Stimulated activated effector memory CD8-positive, alpha-beta T cell treated with anti-CD3 and anti-CD28 coated beads, Interleukin-12 subunit alpha, Interleukin-12 subunit beta, amount 100 ng/mL, for 72 hours (primary cell): ENCODE data around the gene ZNF383.
"Not testable (repeated sequence)": the region's sequence is repeated elsewhere in the genome, so short reads cannot be mapped to it uniquely, and the experiment has no call there.

Experiments used
- ATAC-seq: fragments of 150-1000 bp; cut with Tn5 transposase; 2 replicates; pipeline ENCODE4 v1.10.0; 2021
- DNase-seq, 2 donors: peaks; one replicate each; pipeline ENCODE4 v3.0.0; 2021 to 2022; ENCODE audit warnings: low spot score in 2 of 2
- H3K27ac Mint-ChIP-seq: one replicate; pipeline ENCODE4 v1.8.0; 2022; ENCODE audit warnings: mild to moderate bottlenecking, mixed read lengths
- H3K36me3 Mint-ChIP-seq: one replicate; pipeline ENCODE4 v1.8.0; 2022; ENCODE audit warnings: mild to moderate bottlenecking, mixed read lengths
- H3K4me1 Mint-ChIP-seq: one replicate; pipeline ENCODE4 v1.8.0; 2022; ENCODE audit warnings: mixed read lengths
- H3K4me3 Mint-ChIP-seq: one replicate; pipeline ENCODE4 v1.8.0; 2022; ENCODE audit warnings: mild to moderate bottlenecking, mixed read lengths
- H3K9me3 Mint-ChIP-seq: one replicate; pipeline ENCODE4 v1.8.0; 2022; ENCODE audit warnings: mixed read lengths

Gene ZNF383

DNA sequence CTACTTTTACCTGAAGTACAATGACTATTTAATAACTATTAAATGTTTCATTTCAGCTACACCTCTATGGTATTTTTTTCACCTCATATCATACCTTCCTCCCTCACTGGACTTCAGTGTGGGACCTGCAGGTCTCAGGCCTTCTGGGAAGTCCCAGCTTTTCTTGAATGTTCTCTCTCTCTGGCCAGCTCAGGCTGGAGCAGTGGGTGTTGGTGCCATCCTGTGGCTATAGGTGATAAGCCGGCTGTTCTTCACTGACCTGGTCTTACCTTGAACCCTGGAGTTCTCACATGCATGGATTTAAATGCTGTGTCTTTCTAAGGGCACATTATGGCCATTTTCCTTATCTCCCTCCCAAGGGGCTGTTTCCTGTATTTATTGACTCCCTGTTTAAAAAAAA is 45.0 kb downstream of the ZNF383 start:
- H3K9me3 Mint-ChIP-seq = peaks cover 11% of the 10 kb centered on the region
- not testable (repeated sequence) for H3K4me3 Mint-ChIP-seq, ATAC-seq, H3K4me1 Mint-ChIP-seq, DNase-seq, H3K36me3 Mint-ChIP-seq, H3K27ac Mint-ChIP-seq

GRCh38 chr19:37267005-37267404 is 49.0 kb downstream of the ZNF383 start:
- not testable (repeated sequence) for H3K27ac Mint-ChIP-seq

GRCh38 chr19:37267755-37268154 is 49.7 kb downstream of the ZNF383 start:
- not testable (repeated sequence) for H3K36me3 Mint-ChIP-seq, H3K4me1 Mint-ChIP-seq, DNase-seq, H3K4me3 Mint-ChIP-seq, ATAC-seq, H3K27ac Mint-ChIP-seq, H3K9me3 Mint-ChIP-seq

More at GRCh38 chr19:37267005-37267404, 49.0 kb downstream of the ZNF383 start:
- not testable (repeated sequence) for H3K36me3 Mint-ChIP-seq, H3K4me3 Mint-ChIP-seq, DNase-seq, ATAC-seq, H3K4me1 Mint-ChIP-seq, H3K9me3 Mint-ChIP-seq

DNA sequence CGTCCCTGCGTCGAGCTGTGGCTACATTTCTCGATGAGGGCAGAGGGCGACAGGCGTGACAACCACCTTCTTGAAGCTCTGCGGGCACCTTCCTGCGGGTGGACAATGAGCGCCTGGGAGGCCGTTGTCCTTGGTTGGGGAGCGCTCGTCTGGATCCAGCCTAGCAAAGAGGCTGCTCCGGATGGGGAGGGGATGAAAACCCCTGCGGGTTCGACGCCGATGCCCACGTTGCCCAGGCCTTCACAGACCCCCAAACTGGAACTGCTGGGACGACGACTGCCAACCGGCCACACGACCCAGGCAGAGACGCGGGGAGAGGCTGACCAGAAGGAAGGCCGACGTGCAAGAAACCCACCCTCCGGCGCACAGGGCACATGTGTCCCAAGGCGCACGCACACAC is 62.6 kb downstream of the ZNF383 start:
- not testable (repeated sequence) for H3K27ac Mint-ChIP-seq, ATAC-seq, H3K9me3 Mint-ChIP-seq, H3K4me3 Mint-ChIP-seq, H3K36me3 Mint-ChIP-seq, DNase-seq, H3K4me1 Mint-ChIP-seq

DNA sequence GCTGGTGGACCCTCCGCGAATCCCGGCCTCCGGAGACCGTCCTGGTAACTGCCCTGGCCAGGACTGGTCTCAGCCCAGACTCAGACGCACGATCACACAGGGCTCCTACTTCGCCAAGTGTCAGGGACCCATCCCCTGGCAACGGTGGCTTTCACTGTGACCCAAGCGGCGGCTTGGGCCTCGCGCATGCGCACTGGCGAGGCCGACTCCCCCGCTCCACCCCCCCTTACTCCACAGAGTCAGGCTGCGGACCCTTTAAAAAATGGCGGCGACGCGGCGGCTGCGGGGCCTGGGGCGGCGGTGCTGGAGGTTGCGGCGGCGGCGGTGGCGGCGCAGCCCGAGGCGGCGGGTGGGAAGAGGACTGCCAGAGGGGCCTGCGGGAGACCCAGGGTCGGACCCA is 66.0 kb downstream of the ZNF383 start:
- not testable (repeated sequence) for ATAC-seq, H3K36me3 Mint-ChIP-seq, H3K27ac Mint-ChIP-seq, H3K4me3 Mint-ChIP-seq, H3K4me1 Mint-ChIP-seq, H3K9me3 Mint-ChIP-seq
- DNase-seq = peak in 1 of 2 donors; percentile 2

- H3K4me3 Mint-ChIP-seq, ATAC-seq, H3K36me3 Mint-ChIP-seq, H3K4me1 Mint-ChIP-seq, DNase-seq, H3K27ac Mint-ChIP-seq, H3K9me3 Mint-ChIP-seq: not testable (repeated sequence)
Measured at GRCh38 chr19:37289229-37289628, 71.2 kb downstream of the ZNF383 start.

DNA sequence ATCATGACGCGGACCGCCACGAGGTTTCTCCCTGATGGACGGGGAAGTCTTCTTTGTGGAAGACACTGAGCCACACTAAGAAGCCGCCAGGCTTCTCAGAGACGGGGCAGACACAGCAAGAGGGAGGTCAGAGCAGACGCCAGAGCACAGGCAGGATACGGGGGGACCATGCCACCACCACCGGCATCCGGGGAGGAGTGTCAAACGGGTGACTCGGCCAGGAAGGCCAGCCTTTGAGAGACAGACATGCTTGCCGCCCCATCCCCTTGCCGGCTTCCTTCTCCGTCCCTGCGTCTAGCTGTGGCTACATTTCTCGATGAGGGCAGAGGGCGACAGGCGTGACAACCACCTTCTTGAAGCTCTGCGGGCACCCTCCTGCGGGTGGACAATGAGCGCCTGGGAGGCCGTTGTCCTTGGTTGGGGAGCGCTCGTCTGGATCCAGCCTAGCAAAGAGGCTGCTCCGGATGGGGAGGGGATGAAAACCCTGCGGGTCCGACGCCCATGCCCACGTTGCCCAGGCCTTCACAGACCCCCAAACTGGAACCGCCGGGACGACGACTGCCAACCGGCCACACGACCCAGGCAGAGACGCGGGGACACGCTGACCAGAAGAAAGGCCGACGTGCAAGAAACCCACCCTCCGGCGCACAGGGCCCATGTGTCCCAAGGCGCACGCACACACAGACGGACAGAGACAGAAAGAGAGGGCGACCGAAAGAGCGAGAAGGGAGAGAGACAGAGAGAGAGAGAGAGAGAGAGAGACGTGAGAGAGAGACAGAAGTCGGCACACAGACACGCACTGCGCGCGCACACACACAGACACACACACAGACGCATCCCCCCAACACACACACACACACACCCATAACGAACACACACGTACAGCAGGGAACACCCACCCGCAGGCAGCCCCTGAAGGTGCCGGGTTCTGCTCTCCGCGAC is 75.3 kb downstream of the ZNF383 start:
- not testable (repeated sequence) for H3K36me3 Mint-ChIP-seq, H3K4me1 Mint-ChIP-seq, H3K4me3 Mint-ChIP-seq, H3K9me3 Mint-ChIP-seq, ATAC-seq, H3K27ac Mint-ChIP-seq
- peak; percentile 19 to 43 for DNase-seq

GRCh38 chr19:37294246-37294645 is 76.2 kb downstream of the ZNF383 start:
- H3K4me1 Mint-ChIP-seq, H3K9me3 Mint-ChIP-seq, ATAC-seq, H3K4me3 Mint-ChIP-seq, H3K36me3 Mint-ChIP-seq, H3K27ac Mint-ChIP-seq: not testable (repeated sequence)
- DNase-seq = peak in 1 of 2 donors; percentile 25
